GM12878 (cell line): ENCODE data around the gene THAP7. TPM values are rescaled to one million over a fixed set of nuclear protein-coding genes. Genes with fewer than 3 reads are reported as not detected.

Experiments
- ASH2L ChIP-seq: fragments of 300-600, 200-600 bp; sonication (generic); IDR thresholded peaks from 2 replicates; pipeline ENCODE4 v1.6.1; 2017; ENCODE audit warnings: low read depth, mild to moderate bottlenecking, borderline replicate concordance
- CREB1 ChIP-seq: IDR thresholded peaks from 2 replicates; pipeline ENCODE4 v1.6.1; 2012; ENCODE audit warnings: low read depth, mild to moderate bottlenecking, inconsistent platforms
- CTCF ChIP-seq, 3 experiments: IDR thresholded peaks in 2 of 3; conservative IDR thresholded peaks in 1 of 3; 2 replicates each; pipeline ENCODE4 v1.5.1; 2011; ENCODE audit warnings: low read depth in 3 of 3, low read length in 3 of 3, mild to moderate bottlenecking in 3 of 3, control low read depth in 2 of 3, moderate library complexity in 2 of 3, inconsistent platforms in 1 of 3, mixed read lengths in 1 of 3; ENCODE audit not compliant: control insufficient read depth in 2 of 3, insufficient read depth in 1 of 3; ENCODE audit errors: extremely low read depth in 1 of 3
- EED ChIP-seq: sonication (generic); IDR thresholded peaks from 2 replicates; pipeline ENCODE4 v1.6.1; 2016; ENCODE audit warnings: antibody characterized with exemption, low read depth
- SUPT20H ChIP-seq: IDR thresholded peaks from 2 replicates; pipeline ENCODE4 v1.6.1; 2011; ENCODE audit warnings: low read depth, mild to moderate bottlenecking, low read length, moderate library complexity, borderline replicate concordance; ENCODE audit not compliant: control insufficient read depth
- ZNF592 ChIP-seq: fragments of 450-650 bp; IDR thresholded peaks from 2 replicates; pipeline ENCODE4 v1.6.1; 2017; ENCODE audit warnings: mild to moderate bottlenecking, moderate library complexity
- polyA plus RNA-seq, 11 experiments: library from polyadenylated mRNA; depleted of rRNA in 4 of 11; unstranded in 6 of 11; stranded (reverse) in 5 of 11; fragments of >200 nt; fragmentation: Nextera tagmentation in 4 of 11; fragmentation: Illumina TruSeq in 1 of 11; extraction: Ambion mirVana in 4 of 11; extraction: Trizol in 1 of 11; gene quantifications; 1 replicate in 1 of 11; 2 replicates in 10 of 11; pipeline versions ENCODE4 v1.2.1 to v1.2.3, GENCODE V29; 2011 to 2016; ENCODE audit warnings: inconsistent platforms in 2 of 11, missing spikeins in 2 of 11, low read depth in 1 of 11
- total RNA-seq, 4 experiments: library from RNA; depleted of rRNA in 3 of 4; stranded (reverse); fragments of >200 nt in 3 of 4; fragmentation: Illumina TruSeq in 1 of 4; extraction: Trizol in 1 of 4; gene quantifications; 2 replicates each; pipeline versions ENCODE4 v1.2.1 to v1.2.3, GENCODE V29; 2013 to 2021

THAP7 gene
- total and polyA plus RNA-seq, 10 of the 15 experiments (the other 5 are each of a cell fraction or from before 2014, with no cell fraction given): 0.66 to 58.3 (median 26.3) TPM

GRCh38 chr22:21030621-21031544 is 29.0 kb upstream of the THAP7 start (continued):
- TF ChIP-seq ASH2L (no peak), EED (no peak), CREB1 (no peak), SUPT20H (no peak), ZNF592 (no peak), CTCF (IDR thresholded peaks at IDR 0.05 in 2 of 3, conservative IDR thresholded peaks at IDR 0.05 in 1 of 3; ENCODE audit: control insufficient read depth in 2 of 3, extremely low read depth in 1 of 3, insufficient read depth in 1 of 3, low read depth in 3 of 3, low read length in 3 of 3) (no peak)
